Raji (cell line): ENCODE data around the gene SELP.

Experiments used
- POLR2A ChIP-seq: IDR thresholded peaks from 2 replicates; pipeline ENCODE4 v1.6.1; 2011; ENCODE audit warnings: low read depth, low read length, control low read depth; ENCODE audit not compliant: insufficient read depth

SELP gene

GRCh38 chr1:169586067-169586394, 43.9 kb downstream of the SELP start:
- no peak for TF ChIP-seq POLR2A

DNA sequence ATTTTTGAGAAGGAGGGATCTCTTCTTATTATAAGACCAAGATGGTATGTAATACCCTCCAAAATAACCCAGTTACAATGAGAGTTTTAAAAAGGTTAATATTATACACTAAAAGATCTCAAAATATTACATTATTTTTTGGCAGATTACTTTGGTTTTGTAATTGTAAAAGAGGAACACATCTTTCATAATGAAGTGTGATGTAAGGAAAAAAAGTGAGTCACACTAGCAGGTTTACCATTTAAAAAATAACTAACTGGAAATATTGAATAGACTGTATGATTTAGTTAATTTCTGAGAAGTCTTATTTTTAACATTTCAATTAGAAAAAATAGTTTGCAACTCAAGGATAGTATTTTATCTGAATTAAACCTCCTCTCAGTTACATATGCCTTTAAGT, 44.7 kb downstream of the SELP start:
- no peak for TF ChIP-seq POLR2A

DNA sequence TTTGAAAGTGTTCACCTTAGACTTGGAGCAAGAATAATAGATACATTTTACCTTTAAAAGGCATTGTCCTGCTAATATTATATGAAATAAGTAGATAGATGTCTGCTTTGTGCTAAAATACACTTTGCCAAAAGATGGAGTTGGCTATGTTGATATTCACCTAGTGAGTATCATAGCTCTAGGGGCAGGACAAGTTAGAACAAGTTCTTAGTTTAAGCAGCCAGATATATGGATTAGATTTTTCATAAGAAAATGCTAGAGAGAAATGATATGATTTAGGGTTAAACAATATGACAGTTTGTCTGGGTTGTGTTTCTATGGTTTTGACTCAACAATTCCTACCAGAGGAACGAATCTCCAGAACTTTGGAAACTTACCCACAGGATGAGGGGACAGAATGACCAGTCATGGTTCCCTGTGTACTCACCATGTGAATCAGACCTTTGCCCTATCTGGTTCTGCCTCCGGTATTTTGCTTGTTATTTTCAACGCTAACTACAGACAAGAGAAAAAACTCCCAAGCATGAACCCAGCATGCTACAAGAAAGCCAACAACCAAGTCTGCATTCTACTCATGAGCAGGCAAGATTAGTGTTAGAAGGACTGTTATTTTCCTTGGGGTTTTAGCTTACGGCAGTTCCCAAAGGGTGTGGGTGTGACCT, 45.3 kb downstream of the SELP start:
- TF ChIP-seq POLR2A = no peak

DNA sequence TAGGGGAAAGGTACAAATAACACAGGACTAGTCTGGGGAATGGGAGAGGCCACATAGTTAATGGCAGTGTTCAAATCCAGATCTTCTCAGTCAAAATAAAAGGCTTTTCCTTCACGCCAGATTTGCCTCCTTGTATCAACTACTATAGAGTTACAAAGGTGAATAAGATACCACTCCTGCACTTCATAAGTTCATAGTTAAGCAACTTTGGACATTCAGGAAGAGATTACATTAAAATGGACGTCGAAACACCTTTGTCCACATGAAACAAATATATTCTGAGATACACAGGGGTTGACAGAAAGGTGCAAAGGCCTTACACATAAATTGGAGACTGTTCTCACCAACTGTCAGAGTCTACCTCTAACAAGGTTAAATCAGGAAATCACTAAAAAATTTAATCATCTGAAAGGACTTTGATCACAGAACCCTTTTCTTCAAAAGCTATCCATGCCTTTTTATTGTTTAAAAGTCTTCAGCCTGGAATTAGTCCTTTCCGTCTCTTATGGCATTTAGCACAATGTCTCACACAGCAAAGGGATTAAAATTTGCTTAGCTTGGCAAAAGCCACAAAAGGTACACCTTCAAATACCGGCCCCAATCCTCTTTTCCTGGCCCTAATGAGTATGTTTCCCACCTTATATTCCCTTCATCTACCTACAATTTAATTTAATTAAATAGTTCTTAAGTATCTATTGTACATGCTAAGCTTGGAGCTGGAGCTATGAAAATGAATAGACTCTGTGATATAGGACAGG, 51.8 kb downstream of the SELP start:
- no peak for TF ChIP-seq POLR2A

GRCh38 chr1:169576935-169577331, 53.0 kb downstream of the SELP start:
- no peak for TF ChIP-seq POLR2A

DNA sequence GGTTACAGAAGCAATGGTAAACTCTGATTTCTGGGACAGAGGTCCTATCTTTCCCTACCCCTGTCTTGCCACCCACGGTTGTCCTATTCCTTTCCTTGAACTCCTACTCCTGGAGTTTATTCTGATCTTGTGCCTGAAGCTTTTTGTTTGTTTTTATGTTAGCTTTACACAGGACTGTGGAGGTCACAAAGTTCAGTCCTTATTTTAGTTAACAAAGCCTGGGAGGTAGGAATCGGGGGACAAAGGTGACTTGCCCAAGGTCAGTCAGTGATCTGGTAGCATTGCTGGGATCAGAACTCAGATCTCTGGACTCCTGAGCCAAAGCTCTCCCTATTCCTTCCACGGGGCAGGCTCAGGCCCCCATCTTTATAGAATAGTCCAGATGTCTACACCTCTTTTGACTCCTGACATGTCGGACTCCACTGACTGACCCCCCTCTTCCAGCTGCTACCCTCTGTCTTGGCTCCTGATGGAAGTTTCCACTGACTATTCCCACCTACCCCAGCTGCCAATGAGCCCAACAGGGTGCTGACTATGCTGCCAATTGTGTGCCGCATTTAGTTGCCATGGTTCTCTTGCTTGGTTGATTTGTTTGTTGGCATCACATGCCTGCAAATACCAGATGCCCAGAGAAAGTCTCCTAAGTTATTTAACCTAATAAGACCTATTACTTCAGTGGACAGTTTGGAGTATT, 53.5 kb downstream of the SELP start:
- no peak for TF ChIP-seq POLR2A

GRCh38 chr1:169574336-169574735, 55.6 kb downstream of the SELP start:
- no peak for TF ChIP-seq POLR2A

DNA sequence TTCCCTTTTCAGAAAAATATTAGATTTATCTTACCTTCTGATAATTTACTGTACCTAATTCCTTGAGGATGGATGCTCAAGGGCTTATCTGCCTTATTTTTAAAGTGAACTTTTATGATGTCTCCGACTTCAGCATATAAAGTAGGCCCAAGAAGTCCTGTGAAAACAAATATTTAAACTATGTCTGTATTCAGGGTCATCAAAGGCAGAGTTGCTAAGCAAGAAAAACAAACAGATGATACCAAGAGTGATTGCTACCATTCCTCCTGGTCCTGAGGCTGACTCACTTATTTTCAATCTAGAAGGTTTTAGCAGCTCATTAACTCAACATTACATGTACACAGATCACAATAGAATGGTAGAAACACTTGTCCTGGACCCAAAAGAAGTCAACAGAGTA, 57.7 kb downstream of the SELP start:
- no peak for TF ChIP-seq POLR2A

- no peak for TF ChIP-seq POLR2A
These were observed 58.5 kb downstream of the SELP start for GRCh38 chr1:169571450-169571849.

- no peak for TF ChIP-seq POLR2A
These were observed 59.8 kb downstream of the SELP start for GRCh38 chr1:169570172-169570574.

GRCh38 chr1:169568497-169568896, 61.4 kb downstream of the SELP start:
- TF ChIP-seq POLR2A = no peak

DNA sequence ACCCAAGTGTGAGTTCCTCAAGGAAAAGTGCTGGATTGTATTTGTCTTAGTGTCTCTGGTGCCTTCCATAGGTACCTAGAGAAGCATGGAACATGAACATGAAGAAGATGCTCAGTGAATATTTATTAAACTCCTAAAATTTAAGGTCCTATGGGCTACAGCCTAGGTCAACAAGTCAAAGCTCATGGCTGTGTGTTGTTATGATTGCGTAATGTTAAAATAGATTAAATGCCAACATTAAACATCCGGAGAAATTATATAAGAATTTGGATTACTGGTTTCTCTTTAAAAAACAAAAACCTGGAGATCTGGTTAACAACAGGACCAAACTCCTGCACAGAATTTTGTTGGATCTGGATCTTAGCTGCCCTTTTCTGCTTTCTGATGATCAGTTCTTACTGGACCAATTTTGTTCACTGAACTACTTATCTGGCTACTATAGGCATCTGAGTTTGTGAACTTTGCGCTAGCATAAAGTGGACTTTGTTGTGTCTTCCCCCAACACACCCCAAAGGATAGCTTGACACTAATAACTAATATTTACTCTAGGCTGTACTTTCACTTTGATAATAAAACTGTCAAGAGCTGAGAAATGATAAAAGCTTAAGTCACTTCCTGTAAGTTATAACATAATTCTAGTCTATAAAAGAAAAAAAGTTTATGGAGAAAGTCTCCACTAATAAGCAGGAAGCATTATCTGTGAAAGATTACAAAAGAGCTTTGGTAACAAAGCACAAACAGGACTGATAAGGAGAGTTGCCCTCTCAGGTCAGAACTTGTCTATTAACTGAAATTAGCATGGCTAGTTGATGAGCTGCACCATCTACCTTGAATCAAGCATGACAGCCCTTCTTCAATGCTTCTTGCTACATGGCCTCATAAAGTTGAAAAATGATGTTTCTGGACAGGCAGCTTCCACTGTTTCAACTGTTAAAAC, 64.3 kb downstream of the SELP start:
- no peak for TF ChIP-seq POLR2A

DNA sequence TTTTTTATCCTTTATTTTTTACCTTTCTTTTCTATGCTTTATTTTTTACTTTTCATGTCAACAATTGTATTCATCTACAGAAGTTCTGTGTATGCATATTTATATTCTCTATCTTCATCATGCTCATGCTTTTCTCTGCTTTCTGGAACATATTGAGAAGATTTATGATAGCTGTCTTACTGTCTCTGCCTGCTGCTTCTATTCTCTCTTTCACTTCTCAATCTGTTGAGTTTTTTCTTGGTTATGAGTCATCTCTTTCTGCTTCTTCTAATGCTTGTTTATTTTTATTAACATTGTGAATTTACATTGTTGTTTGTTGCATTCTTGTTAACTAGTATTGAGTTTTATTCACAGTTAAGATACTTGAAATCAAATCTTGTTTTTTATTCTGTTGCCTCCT, 66.3 kb downstream of the SELP start:
- no peak for TF ChIP-seq POLR2A

GRCh38 chr1:169563019-169563615, 66.8 kb downstream of the SELP start:
- TF ChIP-seq POLR2A = no peak

DNA sequence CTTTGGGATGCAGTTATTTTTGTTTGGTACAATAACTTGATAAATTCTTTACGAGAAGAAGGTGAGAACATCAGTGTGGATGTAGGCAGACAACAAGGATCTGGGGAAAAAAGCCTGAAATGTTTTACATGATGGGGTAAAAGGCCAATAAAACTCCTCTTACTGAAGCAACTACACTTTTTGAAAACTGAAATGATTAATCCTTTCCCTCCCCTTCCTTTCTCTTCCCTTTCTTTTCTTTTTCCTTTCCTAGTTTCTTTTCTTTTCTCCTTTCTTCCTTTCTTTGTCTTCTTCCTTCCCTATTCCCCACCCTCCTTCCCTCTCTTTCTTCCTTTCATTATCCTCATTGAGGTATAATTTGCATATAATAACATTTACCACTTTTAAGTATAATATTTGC, 68.2 kb downstream of the SELP start:
- TF ChIP-seq POLR2A = no peak
